Measurements from ENCODE around the gene SYNE2.
"Not testable (repeated sequence)": the region's sequence is repeated elsewhere in the genome, so short reads cannot be mapped to it uniquely, and the experiment has no call there.

The SYNE2 gene

GRCh38 chr14:64193821-64194220 lies 341.0 kb downstream of the SYNE2 start:
- DNase-seq (ENCODE audit: low spot score), result no peak

- DNase-seq (ENCODE audit: low spot score), result no peak
Observed at GRCh38 chr14:64194404-64194803, 341.6 kb downstream of the SYNE2 start.

GRCh38 chr14:64195199-64195598 lies 342.4 kb downstream of the SYNE2 start:
- DNase-seq (ENCODE audit: low spot score), result no peak

GRCh38 chr14:64196056-64196455 lies 343.3 kb downstream of the SYNE2 start:
- DNase-seq (ENCODE audit: low spot score), result no peak

GRCh38 chr14:64196814-64197411 lies 344.1 kb downstream of the SYNE2 start:
- DNase-seq (ENCODE audit: low spot score), result peak; percentile 86

- no peak for DNase-seq (ENCODE audit: low spot score)
Observed at GRCh38 chr14:64197996-64198395, 345.2 kb downstream of the SYNE2 start.

GRCh38 chr14:64198486-64198885 lies 345.7 kb downstream of the SYNE2 start:
- DNase-seq (ENCODE audit: low spot score), result no peak

- DNase-seq (ENCODE audit: low spot score), result no peak
Observed at GRCh38 chr14:64200170-64200569, 347.4 kb downstream of the SYNE2 start.

- DNase-seq (ENCODE audit: low spot score), result no peak
Observed at GRCh38 chr14:64201296-64201695, 348.5 kb downstream of the SYNE2 start.

- DNase-seq (ENCODE audit: low spot score), result no peak
Observed at GRCh38 chr14:64201921-64202545, 349.2 kb downstream of the SYNE2 start.

- DNase-seq (ENCODE audit: low spot score), result no peak
Observed at GRCh38 chr14:64202716-64203115, 349.9 kb downstream of the SYNE2 start.

GRCh38 chr14:64203366-64204006 lies 350.7 kb downstream of the SYNE2 start:
- no peak for DNase-seq (ENCODE audit: low spot score)

GRCh38 chr14:64208261-64208660 lies 355.5 kb downstream of the SYNE2 start:
- DNase-seq (ENCODE audit: low spot score), result no peak

- DNase-seq (ENCODE audit: low spot score), result no peak
Observed at GRCh38 chr14:64208981-64209380, 356.2 kb downstream of the SYNE2 start.

GRCh38 chr14:64209444-64210131 lies 356.8 kb downstream of the SYNE2 start:
- DNase-seq (ENCODE audit: low spot score), result no peak

- DNase-seq (ENCODE audit: low spot score), result no peak
Observed at GRCh38 chr14:64210216-64210615, 357.4 kb downstream of the SYNE2 start.

- DNase-seq (ENCODE audit: low spot score), result not testable (repeated sequence)
Observed at GRCh38 chr14:64210912-64211311, 358.1 kb downstream of the SYNE2 start.

- no peak for DNase-seq (ENCODE audit: low spot score)
Observed at GRCh38 chr14:64212666-64213065, 359.9 kb downstream of the SYNE2 start.

GRCh38 chr14:64213086-64213485 lies 360.3 kb downstream of the SYNE2 start:
- DNase-seq (ENCODE audit: low spot score), result no peak

- DNase-seq (ENCODE audit: low spot score), result no peak
Observed at GRCh38 chr14:64213853-64214570, 361.2 kb downstream of the SYNE2 start.

- no peak for DNase-seq (ENCODE audit: low spot score)
Observed at GRCh38 chr14:64215274-64215673, 362.5 kb downstream of the SYNE2 start.

GRCh38 chr14:64215978-64216377 lies 363.2 kb downstream of the SYNE2 start:
- no peak for DNase-seq (ENCODE audit: low spot score)

Data from Ammon's horn (tissue), 1 donor.